GM12872 (cell line): ENCODE results near the gene TMEM108.

Experiments used
- TF ChIP-seq, protein P1 (sequence below): IDR thresholded peaks from 3 replicates; pipeline ENCODE4 v1.5.1; 2011; ENCODE audit warnings: low read depth, mild to moderate bottlenecking, low read length, moderate library complexity; ENCODE audit not compliant: insufficient read depth

Gene TMEM108

DNA sequence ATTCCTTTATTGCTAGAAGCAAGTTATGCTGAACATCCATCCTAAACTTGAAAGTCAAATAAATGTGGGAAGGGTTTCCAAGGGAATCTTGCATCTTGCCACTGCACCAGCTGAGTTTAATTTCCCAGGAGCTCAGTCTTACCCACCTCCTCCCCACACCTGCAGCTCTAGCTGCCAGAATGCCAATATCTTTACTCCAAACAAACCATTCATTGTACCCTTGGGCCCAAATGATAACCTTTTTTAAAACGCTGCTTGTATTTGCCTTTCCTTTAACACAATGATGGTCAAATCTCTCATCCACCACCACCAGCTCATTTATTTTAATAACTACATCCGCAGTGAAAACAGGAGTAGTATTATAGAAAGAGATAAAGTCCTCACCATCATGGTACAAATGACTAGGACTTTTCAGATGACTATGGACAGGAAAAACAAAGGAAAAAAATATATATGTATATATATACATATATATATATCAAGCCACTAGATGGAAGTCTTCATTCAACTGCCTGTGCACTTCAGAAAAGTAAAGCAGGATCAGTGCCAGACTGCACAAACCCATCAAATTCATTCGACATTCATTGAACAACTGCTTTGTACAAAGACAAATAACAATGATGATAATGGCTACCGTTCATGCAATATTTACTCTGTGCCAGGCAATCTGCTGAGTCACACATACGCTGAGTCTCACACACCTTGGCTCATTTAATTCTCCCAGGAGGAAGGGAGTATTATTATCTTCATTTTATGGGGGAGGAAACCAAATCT lies 405.6 kb downstream of the TMEM108 start:
- TF ChIP-seq, protein P1, sequence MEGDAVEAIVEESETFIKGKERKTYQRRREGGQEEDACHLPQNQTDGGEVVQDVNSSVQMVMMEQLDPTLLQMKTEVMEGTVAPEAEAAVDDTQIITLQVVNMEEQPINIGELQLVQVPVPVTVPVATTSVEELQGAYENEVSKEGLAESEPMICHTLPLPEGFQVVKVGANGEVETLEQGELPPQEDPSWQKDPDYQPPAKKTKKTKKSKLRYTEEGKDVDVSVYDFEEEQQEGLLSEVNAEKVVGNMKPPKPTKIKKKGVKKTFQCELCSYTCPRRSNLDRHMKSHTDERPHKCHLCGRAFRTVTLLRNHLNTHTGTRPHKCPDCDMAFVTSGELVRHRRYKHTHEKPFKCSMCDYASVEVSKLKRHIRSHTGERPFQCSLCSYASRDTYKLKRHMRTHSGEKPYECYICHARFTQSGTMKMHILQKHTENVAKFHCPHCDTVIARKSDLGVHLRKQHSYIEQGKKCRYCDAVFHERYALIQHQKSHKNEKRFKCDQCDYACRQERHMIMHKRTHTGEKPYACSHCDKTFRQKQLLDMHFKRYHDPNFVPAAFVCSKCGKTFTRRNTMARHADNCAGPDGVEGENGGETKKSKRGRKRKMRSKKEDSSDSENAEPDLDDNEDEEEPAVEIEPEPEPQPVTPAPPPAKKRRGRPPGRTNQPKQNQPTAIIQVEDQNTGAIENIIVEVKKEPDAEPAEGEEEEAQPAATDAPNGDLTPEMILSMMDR = no peak

DNA sequence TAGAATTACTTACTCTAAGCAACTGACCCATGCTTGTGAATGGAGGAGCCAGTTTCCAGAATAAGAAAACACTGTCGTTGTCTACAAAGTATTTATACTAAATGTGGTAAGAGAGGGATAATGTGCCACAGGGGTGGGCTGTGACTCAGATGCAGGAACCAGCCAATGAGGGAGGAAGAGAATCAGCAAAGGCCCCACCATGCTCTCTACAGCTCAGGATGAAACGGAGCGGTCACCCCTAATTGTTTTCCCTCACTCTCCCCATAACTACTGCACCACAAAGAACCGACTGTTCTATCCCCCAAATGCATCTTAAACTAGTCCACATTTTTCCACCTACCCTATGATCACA lies 406.2 kb downstream of the TMEM108 start:
- TF ChIP-seq, protein P1 = no peak

GRCh38 chr3:133445108-133445507 lies 406.9 kb downstream of the TMEM108 start:
- TF ChIP-seq, protein P1 = no peak
